Activated CD4-positive, alpha-beta memory T cell treated with anti-CD3 and anti-CD28 coated beads for 36 hours (primary cell): Measurements from ENCODE around the gene HSPBAP1. TPM values are rescaled to one million over a fixed set of nuclear protein-coding genes. Genes with fewer than 3 reads are reported as not detected.

Experiments used
- CTCF ChIA-PET: fragments of 350-600 bp; sonication (Branson Sonifier 250); formaldehyde crosslinking; loops from one replicate; lab custom pipeline; 2021; ENCODE audit warnings: antibody characterized with exemption, inconsistent platforms; lab: Charles Lee
- POLR2A ChIA-PET: fragments of 350-600 bp; sonication (Branson Sonifier 250); formaldehyde crosslinking; loops from one replicate; lab custom pipeline; 2021; ENCODE audit warnings: antibody characterized with exemption; lab: Charles Lee
- DNase-seq: peaks from one replicate; pipeline ENCODE4 v3.0.0-alpha.2; 2020
- H3K27ac Mint-ChIP-seq: one replicate; pipeline ENCODE4 v1.8.0; 2021; ENCODE audit warnings: mixed read lengths
- H3K27me3 Mint-ChIP-seq: one replicate; pipeline ENCODE4 v1.8.0; 2021; ENCODE audit warnings: mixed read lengths
- H3K36me3 Mint-ChIP-seq: one replicate; pipeline ENCODE4 v1.8.0; 2021; ENCODE audit warnings: mixed read lengths
- H3K4me1 Mint-ChIP-seq: one replicate; pipeline ENCODE4 v1.8.0; 2021; ENCODE audit warnings: low read depth, mixed read lengths
- H3K4me3 Mint-ChIP-seq: one replicate; pipeline ENCODE4 v1.8.0; 2021; ENCODE audit warnings: mild to moderate bottlenecking, mixed read lengths
- H3K9me3 Mint-ChIP-seq: one replicate; pipeline ENCODE4 v1.8.0; 2021; ENCODE audit warnings: mixed read lengths
- intact Hi-C: fragments of 100-400 bp; cut with micrococcal nuclease; formaldehyde crosslinking; loops from one replicate; pipeline ENCODE4 v1.15.1; 2023
- total RNA-seq, 2 experiments: library from RNA; stranded (reverse); gene quantifications; one replicate each; pipeline ENCODE4 v1.2.3, GENCODE V29; 2021

HSPBAP1 gene, protein sequence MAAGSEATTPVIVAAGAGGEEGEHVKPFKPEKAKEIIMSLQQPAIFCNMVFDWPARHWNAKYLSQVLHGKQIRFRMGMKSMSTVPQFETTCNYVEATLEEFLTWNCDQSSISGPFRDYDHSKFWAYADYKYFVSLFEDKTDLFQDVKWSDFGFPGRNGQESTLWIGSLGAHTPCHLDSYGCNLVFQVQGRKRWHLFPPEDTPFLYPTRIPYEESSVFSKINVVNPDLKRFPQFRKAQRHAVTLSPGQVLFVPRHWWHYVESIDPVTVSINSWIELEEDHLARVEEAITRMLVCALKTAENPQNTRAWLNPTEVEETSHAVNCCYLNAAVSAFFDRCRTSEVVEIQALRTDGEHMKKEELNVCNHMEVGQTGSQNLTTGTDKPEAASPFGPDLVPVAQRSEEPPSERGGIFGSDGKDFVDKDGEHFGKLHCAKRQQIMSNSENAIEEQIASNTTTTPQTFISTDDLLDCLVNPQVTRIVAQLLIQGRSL
- 1 to 10 TPM; 4.8 TPM for total RNA-seq

DNA sequence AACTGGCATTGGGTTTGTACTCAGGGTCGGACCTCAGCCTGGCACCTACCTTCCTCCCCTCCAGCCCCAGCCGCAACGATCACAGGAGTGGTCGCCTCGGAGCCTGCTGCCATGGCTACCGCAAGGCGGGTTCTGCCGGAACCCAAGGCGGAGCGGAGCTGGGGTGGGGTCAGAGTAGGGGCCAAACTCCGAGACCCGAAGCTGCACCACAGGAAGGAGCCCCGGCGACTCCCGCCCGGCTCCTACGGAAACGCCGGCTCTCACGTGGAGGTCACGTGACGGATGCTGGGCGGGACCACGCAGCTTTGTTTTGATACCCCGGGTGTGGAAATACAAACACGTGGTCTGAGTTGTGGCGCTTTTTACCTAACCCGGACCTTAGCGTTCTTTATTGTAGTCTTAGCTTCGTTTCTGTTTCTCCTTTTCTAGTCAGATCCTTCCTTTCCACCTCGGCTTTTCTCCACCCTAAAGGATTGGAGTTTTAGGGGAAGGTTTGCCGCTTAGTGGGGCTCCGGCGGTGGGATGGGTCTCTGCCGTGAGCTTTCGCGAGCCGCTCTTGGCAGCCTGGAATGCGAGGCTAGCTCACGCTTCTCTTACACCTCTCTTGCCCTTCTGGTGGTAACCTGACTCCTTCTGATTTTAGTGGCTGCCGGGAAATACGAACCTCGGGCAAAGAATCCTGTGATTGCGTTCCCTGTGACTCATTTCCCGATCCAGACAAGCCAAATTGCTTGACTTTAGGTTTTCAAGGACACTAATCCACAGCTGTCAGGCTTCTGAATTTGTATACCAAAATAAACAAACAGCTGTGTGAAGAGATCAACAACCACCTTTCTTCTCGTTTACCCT, at the start of gene HSPBAP1:
Gene HSPBAP1 (minus strand): TSS at position 264 of the 849 bp plus-strand sequence. CDS start 151 bp downstream, at position 113.
- Mint-ChIP-seq H3K4me1 (peaks cover 29% of the 10 kb centered on the region), H3K27me3 (no peaks in the 10 kb centered on the region), H3K36me3 (no peaks in the 10 kb centered on the region), H3K27ac (peak within 1 kb of the TSS; percentile 82), H3K4me3 (peak within 1 kb of the TSS; percentile 85), H3K9me3 (no peaks in the 10 kb centered on the region)
- DNase-seq: peak; percentile 93
- ChIA-PET CTCF (interaction anchor here (0.9 to 1.4 kb wide), 5 partner anchors 36 to 235 kb away, joined by 3 to 5 read pairs (median 3); no protein-coding TSS in a partner anchor), POLR2A (interaction anchor here (1.4 kb wide), 1 partner anchor 410 kb away, joined by 3 read pairs; the partner anchor contains the start of gene FAM162A)
- intact Hi-C loops: loop anchor here (5.0 to 10.0 kb wide), 5 partner anchors 231 to 791 kb away; partner anchors contain the start of genes DTX3L, FAM162A, HACD2 and MIX23

DNA sequence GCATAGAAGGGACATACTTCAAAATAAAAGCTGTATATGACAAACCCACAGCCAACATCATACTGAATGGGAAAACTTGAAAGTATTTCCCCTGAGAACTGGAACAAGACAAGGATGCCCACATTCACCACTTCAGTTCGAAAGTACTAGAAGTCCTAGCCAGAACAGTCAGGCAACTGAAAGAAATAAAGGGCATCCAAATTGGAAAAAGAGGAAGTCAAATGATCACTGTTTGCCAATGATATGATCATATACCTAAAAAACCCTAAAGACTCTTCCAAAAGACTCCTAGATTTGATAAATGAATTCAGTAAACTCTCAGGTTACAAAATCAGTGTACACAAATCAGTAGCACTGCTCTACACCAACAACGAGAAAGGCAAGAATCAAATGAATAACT, 42.0 kb upstream of the HSPBAP1 start:
- Mint-ChIP-seq H3K27ac (no peak overlapping the region), H3K4me1 (no peaks in the 10 kb centered on the region), H3K36me3 (peaks cover 24% of the 10 kb centered on the region), H3K4me3 (no peak overlapping the region), H3K27me3 (no peaks in the 10 kb centered on the region), H3K9me3 (no peaks in the 10 kb centered on the region)
- DNase-seq: no peak
- intact Hi-C loops: no loop called here
- ChIA-PET CTCF (no interaction called here), POLR2A (no interaction called here)

DNA sequence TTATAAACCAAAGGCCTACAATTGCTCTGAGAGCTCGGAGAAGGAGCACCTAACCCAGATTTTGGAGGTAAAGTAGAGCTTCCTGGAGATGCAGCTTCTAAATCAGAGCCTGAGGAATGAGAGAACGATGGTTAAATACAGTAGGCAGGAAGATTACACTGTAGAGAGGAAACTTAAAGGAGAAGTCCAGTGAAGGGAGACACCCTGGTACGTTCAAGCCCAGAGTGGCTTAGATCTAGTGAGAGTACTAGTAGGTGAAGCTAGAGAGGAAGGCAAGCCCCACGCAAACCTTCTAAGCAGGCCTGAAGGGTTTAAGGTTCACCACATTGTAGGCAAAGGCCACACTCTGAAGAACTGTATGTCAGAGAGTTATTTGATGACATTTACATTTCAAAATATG, 34.6 kb upstream of the HSPBAP1 start:
- POLR2A ChIA-PET: no interaction called here
- H3K4me3 Mint-ChIP-seq: no peak overlapping the region
- H3K27me3 Mint-ChIP-seq: no peaks in the 10 kb centered on the region

DNA sequence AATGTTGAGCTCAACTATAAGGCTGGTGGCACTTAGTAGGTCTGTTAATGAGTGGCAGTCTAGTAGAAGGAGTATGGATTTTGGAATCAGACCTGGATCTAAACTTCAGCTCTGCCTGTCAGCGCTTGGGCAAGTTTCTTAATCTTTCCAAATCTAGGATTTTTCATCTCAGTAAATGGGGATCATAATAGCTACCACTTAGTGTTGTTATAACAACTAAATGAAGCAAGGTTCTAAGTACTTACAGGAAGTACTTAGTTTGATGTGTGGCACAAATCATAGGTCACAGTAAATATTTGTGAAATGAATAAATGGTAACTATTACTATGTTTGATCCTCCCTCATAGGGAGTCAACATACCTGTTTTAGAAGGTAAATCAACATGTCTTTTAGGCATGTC, 32.6 kb upstream of the HSPBAP1 start:
- no peak for DNase-seq
- no peak overlapping the region for H3K4me3 Mint-ChIP-seq
- no peak overlapping the region for H3K27ac Mint-ChIP-seq
- intact Hi-C loops: no loop called here
- CTCF ChIA-PET: no interaction called here
- no peaks in the 10 kb centered on the region for H3K27me3 Mint-ChIP-seq
- peaks cover 19% of the 10 kb centered on the region for H3K36me3 Mint-ChIP-seq
- no peaks in the 10 kb centered on the region for H3K4me1 Mint-ChIP-seq
- POLR2A ChIA-PET: no interaction called here
- no peaks in the 10 kb centered on the region for H3K9me3 Mint-ChIP-seq

More for the DNA sequence above, 34.6 kb upstream of the HSPBAP1 start:
- H3K9me3 Mint-ChIP-seq: no peaks in the 10 kb centered on the region
- peaks cover 23% of the 10 kb centered on the region for H3K36me3 Mint-ChIP-seq
- H3K4me1 Mint-ChIP-seq: no peaks in the 10 kb centered on the region
- CTCF ChIA-PET: no interaction called here
- H3K27ac Mint-ChIP-seq: no peak overlapping the region
- intact Hi-C loops: no loop called here
- DNase-seq: no peak

DNA sequence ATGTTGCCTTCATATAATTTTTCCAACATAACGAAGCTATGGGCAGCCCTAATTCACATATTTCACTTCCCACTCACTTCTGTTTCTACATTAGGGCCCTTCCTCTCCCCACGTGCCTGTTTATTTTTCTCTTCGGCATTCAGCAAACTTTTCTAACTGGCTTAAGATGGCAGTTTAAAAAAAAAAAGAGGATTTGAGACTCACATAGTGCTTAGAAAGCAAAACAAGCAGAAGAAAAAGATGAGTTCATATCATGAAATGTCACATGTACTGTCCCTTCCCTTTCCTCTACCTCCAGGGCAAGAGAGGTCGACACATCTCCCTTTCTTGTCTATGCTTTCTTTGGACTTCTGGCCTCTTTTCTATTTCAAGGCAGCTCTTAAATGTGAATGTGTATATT, 31.8 kb upstream of the HSPBAP1 start:
- DNase-seq: no peak
- intact Hi-C loops: no loop called here
- no peaks in the 10 kb centered on the region for H3K27me3 Mint-ChIP-seq
- no peak overlapping the region for H3K4me3 Mint-ChIP-seq
- POLR2A ChIA-PET: no interaction called here
- CTCF ChIA-PET: no interaction called here
- peaks cover 18% of the 10 kb centered on the region for H3K36me3 Mint-ChIP-seq
- H3K4me1 Mint-ChIP-seq: no peaks in the 10 kb centered on the region
- H3K27ac Mint-ChIP-seq: no peak overlapping the region
- H3K9me3 Mint-ChIP-seq: no peaks in the 10 kb centered on the region

DNA sequence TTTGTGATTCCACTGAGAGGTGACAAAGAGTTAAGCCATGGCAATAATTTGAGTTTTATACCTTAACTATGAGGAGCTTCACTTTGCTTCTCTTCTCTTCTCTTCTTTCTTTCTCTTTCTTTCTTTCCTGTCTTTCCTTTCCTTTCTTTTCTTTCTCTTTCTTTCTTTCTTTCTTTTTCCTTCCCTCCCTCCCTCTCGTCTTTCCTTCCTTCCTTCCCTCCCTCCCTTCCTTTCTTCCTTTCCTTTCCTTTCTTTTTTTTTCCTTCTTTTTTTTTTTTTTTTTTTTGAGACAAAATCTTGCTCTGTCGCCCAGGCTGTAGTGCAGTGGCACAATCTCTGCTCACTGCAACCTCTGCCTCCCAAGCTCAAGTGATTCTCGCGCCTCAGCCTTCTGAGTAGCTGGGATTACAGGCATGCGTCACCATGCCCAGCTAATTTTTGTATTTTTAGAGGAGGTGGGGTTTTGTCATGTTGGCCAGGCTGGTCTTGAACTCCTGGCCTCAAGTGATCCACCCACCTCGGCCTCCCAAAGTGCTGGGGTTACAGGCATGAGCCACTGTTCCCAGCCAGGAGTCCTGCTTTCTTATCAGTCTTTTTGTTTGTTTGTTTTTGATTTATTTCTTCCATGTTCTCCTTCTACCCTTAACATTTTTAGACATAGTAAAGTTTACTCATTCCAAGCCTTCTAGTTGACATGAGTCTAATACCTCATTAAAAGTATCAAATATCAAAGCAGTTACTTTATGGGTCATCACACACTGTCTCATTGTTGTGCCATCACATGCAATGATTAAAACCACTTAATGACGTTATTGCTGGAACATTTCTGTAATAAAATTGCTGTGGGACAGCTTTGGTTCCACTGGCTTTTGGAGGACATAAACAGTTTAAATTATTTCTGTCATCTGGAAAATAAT, 31.1 kb upstream of the HSPBAP1 start:
- Mint-ChIP-seq H3K9me3 (no peaks in the 10 kb centered on the region), H3K4me1 (no peaks in the 10 kb centered on the region), H3K27ac (no peak overlapping the region), H3K27me3 (no peaks in the 10 kb centered on the region), H3K36me3 (peaks cover 16% of the 10 kb centered on the region), H3K4me3 (no peak overlapping the region)
- ChIA-PET POLR2A (no interaction called here), CTCF (no interaction called here)
- intact Hi-C loops: no loop called here
- DNase-seq: no peak

DNA sequence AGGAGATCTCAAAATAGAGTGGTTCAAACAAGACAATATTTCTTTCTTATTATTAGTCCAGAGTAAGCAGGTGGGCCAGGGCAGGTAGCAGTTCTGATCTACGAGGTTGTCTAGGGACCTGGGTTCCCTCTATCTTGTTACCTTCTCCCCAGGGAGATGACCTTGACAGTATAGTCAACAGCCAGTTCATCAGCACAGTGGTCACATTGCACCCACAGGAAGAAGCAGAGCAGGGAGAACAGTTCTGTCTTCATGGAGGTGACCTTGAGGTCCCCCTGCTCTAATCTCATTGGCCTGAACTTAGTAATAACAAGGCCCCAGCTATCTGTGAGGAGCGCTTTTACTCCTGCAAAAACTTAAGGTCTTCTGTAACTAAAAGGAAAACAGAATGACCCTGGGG, 23.0 kb upstream of the HSPBAP1 start:
- no peak for DNase-seq
- ChIA-PET POLR2A (no interaction called here), CTCF (no interaction called here)
- intact Hi-C loops: no loop called here
- H3K9me3 Mint-ChIP-seq: no peaks in the 10 kb centered on the region
- no peak overlapping the region for H3K4me3 Mint-ChIP-seq
- H3K27me3 Mint-ChIP-seq: no peaks in the 10 kb centered on the region
- H3K4me1 Mint-ChIP-seq: no peaks in the 10 kb centered on the region
- no peak overlapping the region for H3K27ac Mint-ChIP-seq
- peaks cover 5% of the 10 kb centered on the region for H3K36me3 Mint-ChIP-seq

DNA sequence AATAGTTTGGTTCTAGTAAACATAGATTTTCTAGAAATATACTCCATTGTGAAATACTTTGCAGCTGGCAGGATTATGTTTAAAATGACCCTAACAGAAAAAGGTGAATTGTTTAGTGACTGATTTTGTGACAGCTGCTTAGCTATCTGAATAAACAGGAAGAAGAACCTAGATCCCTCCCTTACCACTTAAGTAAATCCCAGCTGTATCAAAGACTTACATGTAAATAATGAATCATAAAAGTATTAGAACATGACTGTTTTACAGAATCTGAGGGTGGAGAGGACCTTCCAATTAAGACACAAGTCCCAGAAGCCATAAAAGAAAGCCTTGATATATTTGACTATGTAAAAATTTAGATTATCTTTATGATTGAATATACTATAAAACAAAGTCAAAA, 17.1 kb upstream of the HSPBAP1 start:
- H3K36me3 Mint-ChIP-seq: peaks cover 10% of the 10 kb centered on the region
- H3K4me3 Mint-ChIP-seq: no peak overlapping the region
- no peaks in the 10 kb centered on the region for H3K9me3 Mint-ChIP-seq
- no peaks in the 10 kb centered on the region for H3K27me3 Mint-ChIP-seq
- H3K4me1 Mint-ChIP-seq: no peaks in the 10 kb centered on the region
- no peak overlapping the region for H3K27ac Mint-ChIP-seq
- ChIA-PET CTCF (no interaction called here), POLR2A (no interaction called here)
- intact Hi-C loops: no loop called here
- DNase-seq: no peak

DNA sequence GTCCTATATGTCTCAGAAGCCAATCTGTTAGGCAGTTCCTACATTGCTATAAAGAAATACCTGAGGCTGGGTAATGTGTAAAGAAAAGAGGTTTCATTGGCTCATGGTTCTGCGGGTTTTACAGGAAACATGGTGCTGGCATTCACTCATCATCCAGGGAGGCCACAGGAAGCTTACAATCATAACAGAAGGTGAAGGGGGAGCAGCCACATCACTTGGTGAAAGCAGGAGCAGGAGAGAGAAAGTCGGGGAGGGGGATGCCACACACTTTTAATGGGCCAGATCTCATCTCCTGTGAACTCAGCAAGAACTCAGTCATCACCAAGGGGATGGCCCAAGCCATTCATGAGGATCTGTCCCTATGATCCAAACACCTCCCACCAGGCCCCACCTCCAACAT, 10.3 kb upstream of the HSPBAP1 start:
- peaks cover 2% of the 10 kb centered on the region for H3K9me3 Mint-ChIP-seq
- no peak overlapping the region for H3K4me3 Mint-ChIP-seq
- H3K27me3 Mint-ChIP-seq: no peaks in the 10 kb centered on the region
- CTCF ChIA-PET: interaction anchor here (0.6 kb wide), 1 partner anchor 271 kb away, joined by 3 read pairs; no protein-coding TSS in a partner anchor
- POLR2A ChIA-PET: no interaction called here
- no peak overlapping the region for H3K27ac Mint-ChIP-seq
- peaks cover 13% of the 10 kb centered on the region for H3K36me3 Mint-ChIP-seq
- intact Hi-C loops: no loop called here
- peaks cover 9% of the 10 kb centered on the region for H3K4me1 Mint-ChIP-seq
- peak; percentile 48 for DNase-seq

DNA sequence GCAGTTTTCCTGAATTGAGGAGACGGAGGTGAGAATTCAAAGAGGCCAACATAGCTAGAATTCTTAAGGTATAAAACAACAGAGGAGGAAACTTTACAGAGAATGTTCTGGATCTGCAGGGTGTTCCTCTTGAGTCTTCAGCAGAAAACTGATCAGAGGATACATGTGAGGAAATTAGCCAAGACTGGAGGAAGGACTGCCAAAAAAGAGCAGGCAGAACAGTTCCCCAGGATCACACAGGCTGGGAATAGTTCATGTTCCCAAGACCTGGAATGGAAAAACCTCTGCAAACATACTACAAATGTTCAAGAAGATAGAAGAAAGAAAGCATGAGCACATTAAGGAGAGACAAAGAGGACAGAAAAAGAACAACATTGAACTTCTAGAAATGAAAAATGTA, 8.7 kb upstream of the HSPBAP1 start:
- intact Hi-C loops: no loop called here
- no peak overlapping the region for H3K27ac Mint-ChIP-seq
- no peak overlapping the region for H3K4me3 Mint-ChIP-seq
- peaks cover 7% of the 10 kb centered on the region for H3K36me3 Mint-ChIP-seq
- H3K4me1 Mint-ChIP-seq: peaks cover 12% of the 10 kb centered on the region
- peaks cover 2% of the 10 kb centered on the region for H3K9me3 Mint-ChIP-seq
- no peaks in the 10 kb centered on the region for H3K27me3 Mint-ChIP-seq
- POLR2A ChIA-PET: no interaction called here
- CTCF ChIA-PET: no interaction called here
- no peak for DNase-seq

DNA sequence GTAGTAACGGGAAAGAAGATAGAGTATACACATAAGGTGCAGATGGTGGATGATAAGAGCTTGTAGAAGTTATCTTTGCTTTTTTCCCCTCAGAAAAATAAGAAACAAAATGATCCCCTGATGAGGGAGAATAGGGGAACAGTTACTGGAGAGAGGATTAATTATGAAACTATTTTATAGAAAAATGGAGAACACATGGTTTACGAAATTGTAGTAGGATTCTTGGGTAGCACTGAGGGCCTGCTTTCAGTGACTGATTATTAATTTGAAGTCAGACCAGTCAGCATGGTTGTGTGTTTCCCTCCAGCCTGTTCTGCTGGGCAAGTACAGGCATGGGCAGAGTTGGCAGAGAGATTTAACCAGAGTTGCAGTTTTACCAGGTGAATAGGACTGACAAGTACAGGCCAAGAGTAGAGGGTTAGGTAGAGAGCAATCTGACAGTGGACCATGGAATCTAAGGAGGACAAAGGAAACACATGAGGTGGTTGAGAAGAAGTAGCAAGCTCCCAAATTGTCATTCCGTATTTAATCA, 7.1 kb upstream of the HSPBAP1 start:
- intact Hi-C loops: no loop called here
- ChIA-PET CTCF (interaction anchor here (0.6 kb wide), 1 partner anchor 416 kb away, joined by 3 read pairs; no protein-coding TSS in a partner anchor), POLR2A (no interaction called here)
- H3K36me3 Mint-ChIP-seq: peaks cover 4% of the 10 kb centered on the region
- peaks cover 28% of the 10 kb centered on the region for H3K4me1 Mint-ChIP-seq
- no peak overlapping the region for H3K4me3 Mint-ChIP-seq
- peaks cover 2% of the 10 kb centered on the region for H3K9me3 Mint-ChIP-seq
- no peak overlapping the region for H3K27ac Mint-ChIP-seq
- no peaks in the 10 kb centered on the region for H3K27me3 Mint-ChIP-seq
- DNase-seq: no peak
